GM21825 (cell line): ENCODE measurements around the gene PCDHB7.
"Not testable (repeated sequence)": the region's sequence is repeated elsewhere in the genome, so short reads cannot be mapped to it uniquely, and the experiment has no call there.

Experiments used
- ATAC-seq: cut with Tn5 transposase; IDR thresholded peaks from one replicate; pipeline ENCODE4 v1.9.1; 2021; ENCODE audit warnings: mild to moderate bottlenecking, moderate library complexity; ENCODE audit not compliant: unreplicated experiment

PCDHB7 gene

GRCh38 chr5:141172381-141173204 lies at the start of gene PCDHB7:
Gene PCDHB7, plus strand, starts transcription at chr5:141172644. Its CDS starts 192 bp downstream, at chr5:141172836.
- no peak for ATAC-seq

GRCh38 chr5:141123396-141124135 lies 48.9 kb upstream of the PCDHB7 start:
- not testable (repeated sequence) for ATAC-seq

- ATAC-seq = no peak
These were observed 45.1 kb upstream of the PCDHB7 start for GRCh38 chr5:141127305-141127704.

- no peak for ATAC-seq
These were observed 37.3 kb upstream of the PCDHB7 start, which contains the start of gene PCDHB5 for GRCh38 chr5:141135030-141135717. Gene PCDHB5, plus strand, starts transcription at chr5:141135206. Its CDS starts 229 bp downstream, at chr5:141135435.

GRCh38 chr5:141135718-141136266 lies 36.7 kb upstream of the PCDHB7 start:
- ATAC-seq = no peak

- ATAC-seq = not testable (repeated sequence)
These were observed 35.1 kb upstream of the PCDHB7 start for GRCh38 chr5:141137346-141137745.

- no peak for ATAC-seq
These were observed 22.6 kb upstream of the PCDHB7 start, which contains the start of gene PCDHB6 for GRCh38 chr5:141149812-141150211. Gene PCDHB6, plus strand, starts transcription at chr5:141150057. Its CDS starts 201 bp downstream, at chr5:141150258.

- no peak for ATAC-seq
These were observed 22.0 kb upstream of the PCDHB7 start for GRCh38 chr5:141150224-141150992.

- ATAC-seq = no peak
These were observed 21.5 kb upstream of the PCDHB7 start for GRCh38 chr5:141150993-141151325.

- not testable (repeated sequence) for ATAC-seq
These were observed 20.8 kb upstream of the PCDHB7 start for GRCh38 chr5:141151632-141152031.

GRCh38 chr5:141152096-141152495 lies 20.3 kb upstream of the PCDHB7 start:
- not testable (repeated sequence) for ATAC-seq

- ATAC-seq = no peak
These were observed 16.7 kb upstream of the PCDHB7 start for GRCh38 chr5:141155540-141156374.

GRCh38 chr5:141157356-141157755 lies 15.1 kb upstream of the PCDHB7 start:
- ATAC-seq = not testable (repeated sequence)

GRCh38 chr5:141157901-141158300 lies 14.5 kb upstream of the PCDHB7 start:
- ATAC-seq = not testable (repeated sequence)

- ATAC-seq = not testable (repeated sequence)
These were observed 2.1 kb downstream of the PCDHB7 start for GRCh38 chr5:141174291-141175104.

- no peak for ATAC-seq
These were observed 3.5 kb downstream of the PCDHB7 start for GRCh38 chr5:141175933-141176332.

GRCh38 chr5:141177577-141178191 lies 5.2 kb downstream of the PCDHB7 start, which contains the start of gene PCDHB8:
Gene PCDHB8, plus strand, starts transcription at chr5:141177790. Its CDS starts 245 bp downstream, at chr5:141178035.
- ATAC-seq = not testable (repeated sequence)

GRCh38 chr5:141179371-141179770 lies 6.9 kb downstream of the PCDHB7 start:
- ATAC-seq = not testable (repeated sequence)
